IPS-11a (cell line): Measurements from ENCODE around the gene RPS26.
"Not testable (repeated sequence)": the region's sequence is repeated elsewhere in the genome, so short reads cannot be mapped to it uniquely, and the experiment has no call there.

Experiments
- H3K4me3 ChIP-seq: one replicate; pipeline ENCODE4 v1.5.1; 2013; ENCODE audit warnings: low read depth, low read length, control low read depth

RPS26 gene

GRCh38 chr12:56041552-56042429 is at the start of gene RPS26:
Gene RPS26, plus strand, starts transcription at chr12:56041918. Its CDS starts 249 bp downstream, at chr12:56042167.
- peak within 1 kb of the TSS; percentile 99 for H3K4me3 ChIP-seq

GRCh38 chr12:55993230-55993853 is 48.4 kb upstream of the RPS26 start:
- no peak overlapping the region for H3K4me3 ChIP-seq

DNA sequence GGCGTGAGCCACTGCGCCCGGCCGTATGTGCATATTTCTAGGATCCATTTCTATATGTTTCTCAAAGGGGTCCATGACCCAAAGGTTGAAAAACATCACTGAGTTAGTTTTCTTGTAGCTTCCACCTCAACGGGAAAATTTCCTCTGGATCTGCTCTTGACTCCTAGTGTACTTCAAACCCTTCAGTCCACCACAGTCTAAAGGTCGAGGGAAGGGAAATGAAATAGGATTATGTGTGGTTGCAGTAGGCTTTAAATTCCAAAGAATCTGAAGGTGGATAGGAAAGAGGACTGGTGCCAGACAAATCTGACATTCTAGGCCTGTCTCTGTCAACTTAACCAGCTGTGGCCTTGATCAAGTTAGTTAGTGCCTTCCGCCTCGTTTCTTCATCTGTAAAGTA is 46.4 kb upstream of the RPS26 start:
- no peak overlapping the region for H3K4me3 ChIP-seq

DNA sequence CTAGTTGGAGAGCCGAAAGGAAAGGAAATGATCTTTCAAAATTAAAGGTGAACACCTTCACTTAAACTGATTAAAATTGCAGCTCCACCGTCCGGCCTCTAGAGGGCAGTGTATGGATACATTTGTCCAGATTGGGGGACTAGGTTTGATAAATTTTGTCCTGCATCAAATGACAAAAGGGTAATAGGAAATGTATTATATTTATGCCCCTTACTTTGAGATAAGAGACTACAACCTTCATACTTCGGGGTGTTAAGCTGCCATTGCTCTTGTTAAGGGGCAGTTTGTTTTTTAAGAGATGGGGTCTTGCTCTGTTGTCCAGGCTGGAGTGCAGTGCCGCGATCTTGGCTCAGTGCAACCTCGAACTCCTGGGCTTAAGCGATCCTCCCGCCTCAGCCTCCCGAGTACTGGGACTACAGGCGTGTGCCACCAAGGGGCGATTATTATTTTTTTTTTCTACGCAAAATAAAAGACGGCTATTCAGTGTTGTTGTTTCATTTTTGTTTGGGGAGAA is 45.5 kb upstream of the RPS26 start:
- H3K4me3 ChIP-seq, result peak overlapping the region; percentile 8

GRCh38 chr12:55996715-55997534 is 44.8 kb upstream of the RPS26 start, which contains the start of gene SUOX:
Gene SUOX, plus strand, starts transcription at chr12:55997276. Its CDS starts 4,946 bp downstream, at chr12:56002222.
- peak within 1 kb of the TSS; percentile 97 for H3K4me3 ChIP-seq

- peak overlapping the region; percentile 97 for H3K4me3 ChIP-seq
Measured at GRCh38 chr12:55997535-55997859, 44.2 kb upstream of the RPS26 start.

- not testable (repeated sequence) for H3K4me3 ChIP-seq
Measured at GRCh38 chr12:55999522-55999921, 42.2 kb upstream of the RPS26 start.

- not testable (repeated sequence) for H3K4me3 ChIP-seq
Measured at GRCh38 chr12:55999999-56000540, 41.6 kb upstream of the RPS26 start.

- no peak overlapping the region for H3K4me3 ChIP-seq
Measured at GRCh38 chr12:56001487-56002100, 40.1 kb upstream of the RPS26 start.

- H3K4me3 ChIP-seq, result not testable (repeated sequence)
Measured at GRCh38 chr12:56003376-56003775, 38.3 kb upstream of the RPS26 start.

- no peak overlapping the region for H3K4me3 ChIP-seq
Measured at GRCh38 chr12:56004211-56004610, 37.5 kb upstream of the RPS26 start.

GRCh38 chr12:56007564-56008559 is 33.9 kb upstream of the RPS26 start:
- peak overlapping the region; percentile 75 for H3K4me3 ChIP-seq

DNA sequence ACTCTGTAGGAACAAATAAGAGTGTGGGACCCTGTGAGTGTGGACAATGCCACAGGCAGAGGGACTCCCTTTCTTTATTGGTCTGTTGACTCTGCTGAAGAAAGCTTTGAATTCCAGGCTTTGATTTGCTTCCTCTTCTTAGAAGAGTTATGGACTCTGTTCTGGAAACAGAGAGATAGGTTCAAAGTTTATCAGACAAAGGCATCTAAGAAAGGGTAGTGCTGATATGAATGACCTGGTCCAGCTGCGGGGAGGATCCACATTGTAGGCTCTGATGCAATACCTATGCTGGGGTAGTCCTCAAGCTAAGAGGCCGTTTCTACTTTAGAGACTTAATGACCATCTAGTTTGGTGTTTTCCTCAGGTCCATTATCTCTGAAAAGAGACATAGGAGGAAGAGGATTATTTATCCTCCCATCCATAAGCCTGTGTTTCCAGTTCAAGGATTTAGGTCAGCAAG is 31.6 kb upstream of the RPS26 start:
- H3K4me3 ChIP-seq, result no peak overlapping the region

- H3K4me3 ChIP-seq, result no peak overlapping the region
Measured at GRCh38 chr12:56011509-56012090, 30.1 kb upstream of the RPS26 start.

- no peak overlapping the region for H3K4me3 ChIP-seq
Measured at GRCh38 chr12:56013482-56013881, 28.2 kb upstream of the RPS26 start.

- H3K4me3 ChIP-seq, result no peak overlapping the region
Measured at GRCh38 chr12:56014205-56014604, 27.5 kb upstream of the RPS26 start.

- H3K4me3 ChIP-seq, result no peak overlapping the region
Measured at GRCh38 chr12:56017181-56017580, 24.5 kb upstream of the RPS26 start.

- no peak overlapping the region for H3K4me3 ChIP-seq
Measured at GRCh38 chr12:56018356-56018755, 23.4 kb upstream of the RPS26 start.
